RWPE1 (cell line): Measurements from ENCODE around the gene ANO1.

ENCODE experiments used
- CTCF ChIA-PET: fragments of 350-600 bp; sonication (Branson Sonifier 250); formaldehyde crosslinking; extraction: SDS; loops from one replicate; lab custom pipeline; 2021; lab: Yijun Ruan, JAX
- POLR2A ChIA-PET: fragments of 400-600 bp; formaldehyde crosslinking; extraction: SDS; loops from one replicate; lab custom pipeline; 2020; ENCODE audit warnings: antibody characterized with exemption; ENCODE audit not compliant: low non-redundant PET; lab: Yijun Ruan, JAX
- DNase-seq: peaks from one replicate; pipeline ENCODE4 v3.0.0; 2012; ENCODE audit warnings: low spot score
- H3K27ac ChIP-seq: fragments of 450-650 bp; 2 replicates; pipeline ENCODE4 v1.5.1; 2017
- CTCF ChIP-seq: fragments of 450-650 bp; conservative IDR thresholded peaks from 2 replicates; pipeline ENCODE4 v1.5.1; 2017; ENCODE audit warnings: low read depth, mild to moderate bottlenecking

Gene ANO1

GRCh38 chr11:70113801-70114200 is 35.7 kb downstream of the ANO1 start:
- POLR2A ChIA-PET: no interaction called here
- H3K27ac ChIP-seq: no peak overlapping the region
- CTCF ChIA-PET: no interaction called here

GRCh38 chr11:70115778-70116177 is 37.7 kb downstream of the ANO1 start:
- ChIA-PET CTCF (no interaction called here), POLR2A (no interaction called here)
- TF ChIP-seq CTCF: no peak
- DNase-seq: no peak
- H3K27ac ChIP-seq: no peak overlapping the region

More at GRCh38 chr11:70113801-70114200, 35.7 kb downstream of the ANO1 start:
- TF ChIP-seq CTCF: no peak
- no peak for DNase-seq

GRCh38 chr11:70116386-70117065 is 38.4 kb downstream of the ANO1 start:
- ChIA-PET CTCF (interaction anchor here (0.5 to 1.0 kb wide), 2 partner anchors 15 to 80 kb away, joined by 3 read pairs; no protein-coding TSS in a partner anchor), POLR2A (no interaction called here)
- DNase-seq: no peak
- no peak overlapping the region for H3K27ac ChIP-seq
- no peak for TF ChIP-seq CTCF

- CTCF ChIA-PET: no interaction called here
- no peak overlapping the region for H3K27ac ChIP-seq
- POLR2A ChIA-PET: no interaction called here
- TF ChIP-seq CTCF: no peak
- no peak for DNase-seq
Observed at GRCh38 chr11:70117567-70118145, 39.5 kb downstream of the ANO1 start.

- DNase-seq: no peak
- TF ChIP-seq CTCF: no peak
- H3K27ac ChIP-seq: no peak overlapping the region
- ChIA-PET POLR2A (no interaction called here), CTCF (no interaction called here)
Observed at GRCh38 chr11:70118642-70119041, 40.5 kb downstream of the ANO1 start.

- no peak for DNase-seq
- POLR2A ChIA-PET: no interaction called here
- H3K27ac ChIP-seq: no peak overlapping the region
- no peak for TF ChIP-seq CTCF
- CTCF ChIA-PET: no interaction called here
Observed at GRCh38 chr11:70119502-70119901, 41.4 kb downstream of the ANO1 start.
